GM21576 (cell line): ENCODE data around the gene GAP43.

Experiments
- ATAC-seq: cut with Tn5 transposase; IDR thresholded peaks from one replicate; pipeline ENCODE4 v1.9.1; 2021; ENCODE audit warnings: mild to moderate bottlenecking, moderate library complexity; ENCODE audit not compliant: unreplicated experiment

The GAP43 gene

DNA sequence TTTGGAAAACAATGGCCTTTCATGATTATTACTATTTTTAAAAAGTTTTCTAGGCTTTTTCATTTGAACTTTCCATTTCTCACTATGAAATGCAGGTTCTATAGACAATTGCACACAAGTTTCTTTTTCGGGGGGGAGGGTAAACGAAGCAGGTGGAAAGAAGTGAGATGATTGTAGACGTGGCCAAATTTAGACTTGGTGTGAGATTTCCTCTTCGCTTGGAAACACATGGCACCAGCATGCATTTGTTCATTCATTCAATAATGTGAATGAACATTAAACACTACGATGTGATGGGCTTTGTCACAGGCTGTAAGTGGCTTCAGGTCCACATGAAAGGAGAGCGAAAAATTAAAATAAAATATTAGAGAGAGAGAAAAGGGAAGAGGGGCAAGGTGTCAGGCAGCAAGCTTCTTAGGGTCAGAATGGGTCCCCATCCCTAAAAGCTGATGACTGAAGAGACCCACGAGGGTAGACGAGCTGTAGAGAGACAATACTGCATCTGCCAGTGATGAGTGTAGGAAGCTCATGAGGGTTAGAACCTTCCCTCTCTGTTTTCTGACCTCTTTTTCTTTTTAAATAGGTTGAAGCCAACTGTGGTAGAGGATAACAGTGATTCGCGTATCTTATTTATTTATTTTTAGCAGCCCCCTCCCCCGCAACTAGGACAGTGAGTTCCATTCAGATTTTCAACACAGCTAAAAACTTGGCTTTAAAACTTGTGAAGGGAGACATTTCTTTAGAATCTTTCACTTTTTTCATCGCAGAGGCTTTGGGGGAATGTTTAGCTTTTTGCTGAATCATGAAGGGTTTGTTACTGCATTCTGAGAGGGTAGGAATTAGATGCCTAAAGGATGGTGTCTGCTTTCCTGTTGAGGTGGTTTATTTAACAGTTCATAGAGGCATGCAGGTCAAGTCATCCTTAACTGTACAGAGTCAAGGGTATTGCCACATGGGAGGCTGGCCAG is 36.2 kb downstream of the GAP43 start:
- ATAC-seq, result peak; percentile 25

DNA sequence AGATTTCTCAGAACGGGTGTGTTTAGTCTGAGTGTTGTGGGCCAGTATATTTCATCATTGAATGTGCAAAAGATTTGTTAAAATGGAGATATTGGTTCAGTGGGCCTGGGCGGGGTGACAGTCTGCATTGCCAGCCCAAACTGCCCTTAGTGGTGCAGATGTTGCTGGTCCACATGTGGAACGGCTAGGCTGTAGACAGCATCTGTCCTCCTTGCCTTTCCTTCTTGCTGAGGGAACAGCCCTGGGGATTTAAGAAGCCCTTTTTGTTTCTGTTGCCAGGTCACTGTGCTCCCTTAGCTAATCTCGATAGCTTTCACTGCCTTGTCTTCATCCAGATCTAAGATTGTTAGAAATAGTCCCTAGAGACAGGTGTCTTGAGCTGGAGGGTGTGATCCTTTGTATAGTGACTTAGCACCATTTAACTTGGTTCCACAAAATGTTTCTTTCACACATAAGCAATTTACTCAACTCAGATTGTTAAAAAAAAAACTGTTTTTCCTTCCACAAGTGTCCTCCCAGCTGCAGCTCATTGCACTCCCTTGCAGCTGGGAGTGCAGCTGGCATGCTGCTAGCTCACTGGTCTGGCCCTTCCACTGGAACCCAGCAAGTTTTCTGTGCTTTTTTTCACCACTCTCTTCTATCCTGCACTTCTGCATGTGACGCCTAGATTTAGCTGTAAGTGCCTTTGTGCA is 37.5 kb downstream of the GAP43 start:
- no peak for ATAC-seq

DNA sequence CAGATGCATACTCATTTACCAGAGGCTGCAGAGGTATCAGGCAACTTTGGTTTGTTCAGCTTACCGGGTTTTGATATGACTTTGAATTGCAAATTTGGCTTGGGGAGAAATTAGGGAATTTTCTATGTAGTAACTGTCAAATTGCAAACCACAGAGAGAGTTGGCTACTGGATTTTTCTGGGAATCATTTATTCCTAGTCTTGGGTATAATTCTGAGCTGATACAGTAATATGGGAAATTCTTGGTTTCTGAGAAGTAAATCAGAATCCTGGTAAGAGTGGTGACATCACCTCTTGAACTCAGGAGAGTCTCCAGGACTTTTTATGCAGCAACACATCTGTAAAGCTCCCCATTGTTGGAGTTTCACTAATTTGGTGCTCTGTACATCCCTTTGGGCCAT is 39.0 kb downstream of the GAP43 start:
- no peak for ATAC-seq

DNA sequence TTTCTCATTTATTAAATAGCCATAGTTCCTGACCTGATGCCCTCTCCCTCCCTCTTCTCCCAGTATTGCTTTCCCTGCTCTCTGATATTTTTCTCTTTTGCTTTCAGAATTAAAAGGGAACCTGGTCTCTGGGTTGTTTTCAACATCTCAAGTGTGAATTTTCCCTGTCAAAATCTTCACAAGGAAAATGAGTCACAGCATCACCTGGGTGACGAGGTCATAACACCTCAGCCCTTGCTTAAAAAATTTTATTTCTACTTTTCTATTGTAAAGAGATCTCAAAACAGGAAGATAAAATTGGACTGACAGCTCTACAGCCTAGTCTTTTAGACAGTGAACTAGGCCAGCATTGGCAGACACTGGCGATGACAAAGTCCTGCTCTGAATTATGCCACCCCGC is 40.1 kb downstream of the GAP43 start:
- no peak for ATAC-seq

DNA sequence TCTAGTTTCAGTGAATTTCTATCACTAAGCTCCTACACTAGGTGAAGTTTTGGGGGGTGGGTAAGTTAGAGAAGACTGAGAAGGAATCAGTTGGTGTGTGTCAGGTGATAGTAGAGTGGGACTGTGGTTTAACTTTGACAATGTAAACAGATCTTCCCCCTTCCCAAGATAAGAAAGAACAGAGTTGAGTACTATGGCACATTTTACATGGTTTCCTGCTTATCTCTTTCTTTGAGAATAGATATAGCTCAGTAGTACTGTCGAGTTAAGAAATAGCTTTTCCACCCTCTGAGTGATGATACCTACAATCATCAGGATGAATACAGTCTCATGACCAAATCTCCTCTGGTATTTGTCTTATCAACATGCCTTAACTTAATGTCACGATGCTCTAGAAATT is 42.8 kb downstream of the GAP43 start:
- no peak for ATAC-seq

DNA sequence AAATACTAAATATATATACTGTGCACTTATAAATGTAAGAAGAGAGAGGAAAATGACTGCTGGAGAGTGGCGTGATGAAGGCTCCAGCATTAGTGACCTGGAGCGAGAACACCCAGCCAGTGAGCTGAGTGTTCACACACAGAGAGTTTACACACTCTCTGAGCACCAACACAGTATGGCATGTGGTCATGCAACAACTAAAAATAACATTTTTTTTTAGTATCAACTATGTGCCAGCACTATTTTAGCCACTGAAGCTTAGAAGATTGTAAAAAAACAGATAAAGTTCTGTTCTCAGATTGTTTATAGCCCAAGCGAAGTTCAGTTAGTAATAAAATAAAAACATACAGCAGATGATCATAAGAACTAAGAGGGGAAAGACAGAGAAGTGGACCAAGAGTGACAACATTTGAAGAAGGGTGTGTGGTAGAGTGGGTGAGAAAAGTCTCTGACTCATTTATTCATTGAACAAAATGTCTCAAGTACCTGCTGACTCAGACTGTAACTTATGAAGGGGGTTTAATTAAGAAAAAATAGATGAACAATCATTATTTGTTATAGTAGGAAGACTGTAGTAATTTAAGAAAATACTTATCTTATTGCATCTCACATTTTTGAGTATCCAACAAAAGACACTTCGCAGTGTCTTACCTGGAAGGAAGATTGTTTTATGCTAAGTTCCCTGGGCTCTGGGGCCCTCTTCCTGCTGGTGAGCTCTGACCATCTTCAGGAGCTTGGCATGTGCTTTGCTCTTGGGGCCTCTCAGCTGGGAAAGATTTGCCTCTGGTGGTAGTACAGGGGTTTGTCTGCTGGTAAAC is 43.8 kb downstream of the GAP43 start:
- peak; percentile 57 for ATAC-seq

DNA sequence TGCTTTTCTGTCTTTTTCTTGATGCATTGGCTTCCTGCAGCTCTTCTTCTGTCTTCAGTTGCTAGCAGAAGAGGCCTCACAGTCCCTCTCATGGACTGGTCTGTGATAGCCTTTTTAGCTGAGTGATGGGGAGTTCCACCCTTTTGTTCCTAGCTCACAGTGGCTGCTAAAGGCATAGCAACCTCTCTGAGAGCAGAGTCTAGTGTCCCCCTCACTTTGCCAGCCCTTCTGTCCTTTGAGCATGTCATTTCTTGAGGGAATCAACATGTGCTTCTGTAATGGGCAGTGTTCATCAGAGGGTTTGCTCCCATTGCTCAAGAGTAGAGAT is 44.4 kb downstream of the GAP43 start:
- ATAC-seq, result peak; percentile 34

DNA sequence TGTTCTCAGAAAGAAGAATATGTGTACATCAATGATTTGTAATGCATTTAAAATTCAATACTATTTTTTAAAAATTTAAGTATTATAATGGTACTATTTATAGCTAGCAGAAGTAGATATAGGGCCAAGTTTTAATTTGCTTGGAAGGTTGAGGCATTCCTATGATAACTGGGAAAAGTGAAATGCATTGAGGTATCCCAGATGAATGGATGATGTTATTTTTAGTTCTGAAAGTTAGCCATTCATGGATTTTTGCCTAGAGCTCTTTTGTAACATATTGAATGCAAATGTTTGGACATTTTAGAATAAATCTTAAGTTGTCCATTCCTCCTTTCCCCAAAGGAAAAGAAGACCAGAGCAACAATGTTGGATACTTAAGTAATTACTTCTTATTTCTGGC is 47.6 kb downstream of the GAP43 start:
- no peak for ATAC-seq

DNA sequence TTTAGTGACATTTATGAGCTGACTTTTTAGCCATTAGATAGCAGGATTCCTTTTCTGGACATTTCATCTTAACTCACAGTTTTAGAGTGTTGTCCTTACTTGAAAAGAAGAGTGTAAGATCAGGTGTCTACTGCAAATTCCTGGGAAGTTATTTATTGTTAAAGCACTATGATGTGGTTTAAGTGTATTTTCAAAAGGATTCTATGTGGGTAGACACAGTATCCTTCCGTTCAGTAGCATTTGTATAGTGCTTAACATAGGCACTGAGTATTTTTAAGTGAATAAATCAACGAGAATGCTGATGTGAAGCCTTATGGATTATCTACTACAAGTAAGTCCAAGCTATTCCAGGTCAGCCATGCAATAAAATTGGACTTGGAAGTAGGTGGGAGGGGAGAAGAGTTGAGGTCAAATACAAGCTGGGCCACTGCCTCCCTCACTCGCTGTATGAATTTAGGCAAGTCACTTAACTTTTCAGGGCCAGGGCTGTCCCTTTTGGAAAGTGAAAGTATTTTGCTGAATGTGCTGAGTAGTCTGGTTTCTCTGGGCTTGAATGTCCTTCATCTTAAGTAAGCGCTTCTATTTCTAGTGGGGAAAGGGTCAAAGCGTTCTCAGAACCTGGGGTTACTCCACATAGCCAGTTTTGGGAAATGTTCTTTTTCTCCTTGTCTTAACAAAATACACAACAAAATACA is 48.6 kb downstream of the GAP43 start:
- no peak for ATAC-seq

DNA sequence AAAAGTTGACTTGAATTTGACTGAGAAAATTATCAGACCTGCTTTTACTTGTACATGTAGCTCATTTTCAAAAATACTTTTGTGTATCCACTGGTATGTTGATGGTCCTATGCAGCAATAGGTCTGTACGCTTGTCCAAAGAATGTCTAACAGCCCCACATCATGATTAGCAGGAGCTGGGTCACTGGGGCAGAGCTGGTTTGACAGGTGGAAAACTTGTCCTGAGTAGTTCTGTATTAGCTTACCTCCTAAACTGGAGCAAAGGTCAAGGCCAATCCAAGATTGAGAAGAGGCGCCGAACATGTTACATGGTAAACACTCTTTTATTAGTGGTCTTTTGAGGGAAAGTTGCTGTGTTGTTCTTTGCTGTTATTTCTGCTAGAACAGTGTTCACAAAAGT is 50.6 kb downstream of the GAP43 start:
- ATAC-seq, result no peak

DNA sequence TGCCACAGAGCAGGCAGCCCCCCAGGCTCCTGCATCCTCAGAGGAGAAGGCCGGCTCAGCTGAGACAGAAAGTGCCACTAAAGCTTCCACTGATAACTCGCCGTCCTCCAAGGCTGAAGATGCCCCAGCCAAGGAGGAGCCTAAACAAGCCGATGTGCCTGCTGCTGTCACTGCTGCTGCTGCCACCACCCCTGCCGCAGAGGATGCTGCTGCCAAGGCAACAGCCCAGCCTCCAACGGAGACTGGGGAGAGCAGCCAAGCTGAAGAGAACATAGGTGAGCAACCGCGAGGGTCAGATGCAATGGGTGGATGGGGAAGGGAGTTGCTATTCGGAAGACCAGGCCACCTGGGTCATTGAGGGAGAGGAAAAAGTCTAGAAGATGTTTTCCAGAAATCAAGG is 53.0 kb downstream of the GAP43 start:
- no peak for ATAC-seq

DNA sequence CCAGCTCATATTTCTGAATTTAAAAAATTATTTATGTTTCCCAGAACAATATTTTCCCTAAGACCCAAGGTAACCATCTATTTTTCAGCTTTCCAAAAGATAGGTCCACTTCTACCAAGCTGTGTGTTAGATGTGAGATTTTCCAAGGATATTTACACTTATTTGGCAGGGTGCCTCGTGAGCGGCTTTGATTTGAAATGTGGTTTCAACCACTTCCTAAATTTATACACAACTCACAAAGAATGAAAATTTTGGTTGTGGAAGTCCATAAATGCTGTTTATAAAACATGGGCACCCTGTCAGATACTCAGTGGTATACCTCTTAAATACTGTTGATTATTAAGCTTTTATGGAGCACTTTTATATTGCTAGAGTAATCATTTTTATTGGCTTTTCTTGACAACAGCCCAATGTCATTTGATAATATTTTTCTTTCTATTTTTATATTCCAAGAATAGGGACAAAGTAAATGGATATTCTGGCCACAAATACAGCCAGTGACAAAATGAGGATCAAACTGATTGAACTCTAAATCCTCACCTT is 57.6 kb downstream of the GAP43 start:
- ATAC-seq, result no peak

DNA sequence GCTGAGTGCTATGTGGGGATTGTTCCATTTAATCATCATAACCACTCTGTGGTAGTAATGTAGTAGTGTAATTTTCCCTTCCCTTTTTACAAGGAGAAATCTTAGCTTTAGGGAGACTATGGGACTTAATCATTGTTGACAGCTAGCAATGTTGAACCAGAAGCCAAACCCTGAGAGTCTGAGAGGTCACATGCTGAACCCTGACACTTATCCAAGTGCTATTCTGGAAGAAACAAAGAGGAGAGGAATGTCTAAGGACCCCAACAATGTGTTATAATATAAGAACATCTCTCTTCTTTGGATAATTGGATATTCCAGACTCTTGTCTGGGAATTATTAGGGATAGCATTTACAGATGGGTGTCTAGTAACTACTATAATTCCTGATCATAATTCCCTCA is 58.4 kb downstream of the GAP43 start:
- ATAC-seq, result no peak

DNA sequence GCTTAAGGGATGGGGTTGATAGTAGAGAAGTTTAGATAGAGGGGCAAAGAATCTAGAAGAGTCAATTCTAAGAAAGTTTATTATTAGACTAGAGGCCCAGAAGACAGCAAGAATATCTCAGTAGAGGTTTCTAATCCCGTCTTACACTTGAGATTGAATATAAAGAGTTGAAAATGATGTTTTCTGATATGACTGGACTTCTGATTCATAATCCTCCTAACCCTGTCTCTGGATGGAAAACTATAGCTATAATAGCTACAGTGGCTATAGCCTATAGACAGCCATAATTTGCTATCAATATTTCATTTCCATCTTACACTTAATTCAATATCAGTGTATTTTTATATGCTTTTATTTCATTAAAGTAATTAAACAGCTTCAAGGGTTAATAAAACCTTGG is 60.0 kb downstream of the GAP43 start:
- ATAC-seq, result no peak

DNA sequence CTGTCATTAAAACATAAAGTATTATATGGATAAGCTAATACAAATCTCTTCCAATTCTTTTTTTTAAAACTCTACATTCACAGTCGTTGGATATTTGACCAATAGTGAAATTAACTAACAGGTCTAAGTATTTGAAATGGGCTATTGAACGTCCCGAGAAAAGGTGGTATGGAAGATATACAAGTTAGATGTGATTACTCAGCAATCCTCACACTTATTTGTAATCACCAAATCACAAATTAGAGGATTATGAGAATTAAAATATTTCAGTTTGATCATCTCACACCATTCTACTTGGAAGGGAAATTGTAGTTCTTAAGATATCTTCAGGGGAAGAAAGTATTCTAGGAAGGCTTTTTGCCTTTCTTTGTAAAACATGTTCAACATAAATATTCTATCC is 60.5 kb downstream of the GAP43 start:
- no peak for ATAC-seq

DNA sequence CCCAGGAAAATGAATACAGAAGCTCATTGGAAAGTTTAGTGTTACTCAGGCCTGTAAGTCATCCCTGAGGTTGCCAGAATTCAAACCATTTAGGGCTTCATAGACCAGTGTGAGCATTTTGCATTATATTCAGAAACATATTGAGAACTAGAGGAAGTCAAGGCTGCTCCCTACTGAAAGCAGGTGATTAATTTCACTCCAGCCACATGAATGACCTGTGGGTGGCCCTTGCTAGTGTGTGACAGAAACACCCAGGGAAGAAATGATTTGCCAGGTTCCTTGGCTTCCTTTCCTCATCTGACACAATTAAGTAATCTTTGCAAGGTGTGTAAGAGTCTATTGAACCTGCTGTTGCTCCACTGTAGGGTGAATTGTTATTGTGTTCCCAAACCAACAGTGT is 61.8 kb downstream of the GAP43 start:
- peak; percentile 71 for ATAC-seq

DNA sequence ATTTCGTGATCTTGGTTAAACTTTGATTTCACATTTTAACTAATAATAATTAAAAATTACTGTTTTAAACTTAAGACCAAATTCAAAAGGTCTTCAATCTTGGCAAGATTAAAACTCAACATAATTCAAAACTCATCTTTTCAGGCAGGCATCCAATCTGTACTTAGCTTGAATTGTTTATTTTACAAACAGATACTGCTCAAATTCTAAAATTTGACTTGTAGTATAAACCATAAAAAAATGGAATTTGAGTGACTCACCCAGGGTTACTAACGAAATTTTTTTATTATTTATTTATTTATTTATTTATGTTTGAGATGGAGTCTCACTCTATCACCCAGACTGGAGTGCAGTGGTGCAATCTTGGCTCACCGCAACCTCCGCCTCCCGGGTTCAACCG is 64.4 kb downstream of the GAP43 start:
- ATAC-seq, result no peak

DNA sequence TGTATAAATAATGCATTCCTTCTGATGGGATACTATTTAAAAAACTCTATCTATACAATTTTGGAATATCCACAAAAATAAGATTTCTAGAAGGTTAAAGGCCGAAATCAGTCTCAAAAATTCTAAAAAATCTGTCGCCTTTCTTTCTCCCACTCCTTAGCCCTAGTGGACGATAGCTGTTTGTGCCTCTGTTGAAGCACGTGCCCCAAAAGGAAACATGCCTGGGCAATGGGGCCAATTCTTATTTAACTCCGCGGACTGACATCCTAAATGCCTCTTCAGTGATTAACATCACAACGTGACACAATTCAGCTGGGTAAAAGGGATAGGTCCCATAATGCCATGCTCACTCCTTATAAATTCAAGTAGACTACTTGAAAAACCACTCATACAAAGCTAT is 65.1 kb downstream of the GAP43 start:
- ATAC-seq, result no peak

DNA sequence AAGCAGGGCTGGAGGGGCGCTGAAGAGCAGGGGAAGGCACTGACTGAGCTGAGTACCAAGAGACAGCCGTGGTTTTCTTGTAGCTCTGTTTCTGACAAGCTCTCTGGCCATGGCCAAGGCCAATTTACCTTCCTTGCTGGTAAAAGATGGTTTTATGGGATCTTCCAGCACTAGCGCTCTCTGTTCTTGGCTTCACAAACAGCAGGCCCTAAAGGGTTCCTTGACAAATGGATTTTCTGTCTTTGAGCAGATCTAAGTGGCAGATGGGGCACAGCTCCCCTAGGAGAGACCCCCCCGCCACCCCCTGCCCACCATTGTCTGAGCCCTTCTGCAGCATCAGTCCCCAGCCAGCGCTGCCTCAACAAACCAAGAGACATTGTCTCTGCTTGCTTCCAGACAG is 66.6 kb downstream of the GAP43 start:
- ATAC-seq, result no peak

DNA sequence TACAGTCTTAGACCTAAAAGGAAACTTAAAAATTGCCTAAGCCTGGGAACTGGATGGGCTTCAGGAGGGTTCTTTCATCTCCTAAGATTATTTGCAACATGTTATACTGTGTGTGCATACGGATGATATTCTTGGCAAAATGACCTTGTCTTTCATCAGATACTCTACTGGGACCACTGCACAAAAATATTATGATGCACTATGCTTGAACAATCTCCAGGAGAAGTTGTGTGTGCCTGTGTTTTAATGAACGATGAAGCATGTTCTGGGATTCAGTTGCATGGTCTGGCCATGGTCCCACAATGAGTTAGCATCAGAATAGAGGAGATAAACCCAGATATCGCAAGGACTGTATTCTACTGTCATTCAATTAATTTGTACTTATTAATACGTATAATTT is 68.7 kb downstream of the GAP43 start:
- no peak for ATAC-seq
